GM11168 (cell line): ENCODE data around the gene C1R.
"Not testable (repeated sequence)": the region's sequence is repeated elsewhere in the genome, so short reads cannot be mapped to it uniquely, and the experiment has no call there.

Experiments used
- in situ Hi-C: fragments of 300-500 bp; cut with MboI; formaldehyde crosslinking; loops from one replicate; pipeline ENCODE4 v1.12.0; 2022; ENCODE audit warnings: low sequenced_read_pairs; ENCODE audit not compliant: unreplicated experiment

The C1R gene

GRCh38 chr12:7121324-7121723 is 29.1 kb upstream of the C1R start:
- in situ Hi-C loops = no loop called here

- in situ Hi-C loops = no loop called here
Measured at GRCh38 chr12:7120166-7120565, 27.9 kb upstream of the C1R start.

GRCh38 chr12:7118881-7119280 is 26.6 kb upstream of the C1R start:
- in situ Hi-C loops = no loop called here

GRCh38 chr12:7117670-7118069 is 25.4 kb upstream of the C1R start:
- in situ Hi-C loops = no loop called here

GRCh38 chr12:7116916-7117315 is 24.7 kb upstream of the C1R start:
- in situ Hi-C loops = no loop called here

GRCh38 chr12:7116196-7116595 is 24.0 kb upstream of the C1R start:
- in situ Hi-C loops = no loop called here

DNA sequence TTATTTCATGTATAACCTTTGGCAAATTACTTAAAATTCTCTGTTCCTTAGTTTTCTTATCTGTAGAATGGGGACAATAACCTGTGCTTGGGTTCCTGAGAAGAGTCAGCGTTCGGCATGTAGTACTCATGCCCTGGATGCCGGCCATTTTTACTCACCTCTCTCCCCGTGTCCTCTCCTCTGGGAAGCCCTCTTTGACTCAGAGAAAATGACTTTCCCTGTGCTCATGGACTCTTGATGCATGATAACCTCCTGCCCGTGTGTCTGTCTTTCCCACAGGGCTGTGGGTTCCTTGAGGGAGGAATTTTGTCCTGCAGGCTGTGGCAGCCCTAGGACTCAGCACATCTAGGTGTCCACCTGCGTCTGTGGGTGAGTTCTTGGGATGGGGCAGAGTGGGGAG is 22.6 kb upstream of the C1R start:
- in situ Hi-C loops = no loop called here

DNA sequence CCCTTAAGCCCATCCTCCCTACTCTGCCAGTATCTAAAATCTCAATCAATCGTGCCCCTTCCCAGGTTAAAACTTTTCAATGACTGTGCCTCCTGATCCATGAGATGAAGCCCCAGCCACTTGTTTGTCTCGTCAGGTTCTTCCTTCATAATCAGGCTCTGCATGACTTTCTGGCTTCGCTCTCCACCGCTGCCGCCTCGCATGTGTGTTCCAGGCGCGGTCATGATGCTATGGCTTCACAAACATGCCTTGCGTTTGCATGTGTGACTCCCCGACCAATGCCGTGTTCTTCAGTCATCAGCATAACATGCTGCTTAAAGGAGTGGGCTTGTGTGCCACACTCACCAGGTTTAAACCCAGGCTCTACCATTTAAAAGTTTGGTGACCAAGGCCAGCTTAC is 21.8 kb upstream of the C1R start:
- in situ Hi-C loops = no loop called here

GRCh38 chr12:7113389-7113871 is 21.2 kb upstream of the C1R start:
- in situ Hi-C loops = no loop called here

DNA sequence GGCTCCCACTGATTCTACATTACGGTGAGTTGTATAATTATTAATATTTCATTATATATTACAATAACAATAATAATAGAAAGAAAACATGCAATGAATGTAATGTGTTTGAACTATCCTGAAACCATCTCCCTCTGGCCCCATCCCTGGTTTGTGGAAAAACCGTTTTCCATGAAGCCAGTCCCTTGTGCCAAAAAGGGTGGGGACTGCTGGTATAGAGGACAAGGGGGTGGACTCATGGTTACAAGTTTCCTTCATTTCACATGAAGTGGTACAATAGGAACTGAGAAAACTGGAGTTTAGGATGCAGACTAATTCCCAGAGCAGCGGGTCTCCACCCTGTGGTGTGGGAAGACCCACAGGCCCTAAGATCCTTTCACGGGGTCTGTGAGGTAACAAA is 19.8 kb upstream of the C1R start:
- in situ Hi-C loops = no loop called here

DNA sequence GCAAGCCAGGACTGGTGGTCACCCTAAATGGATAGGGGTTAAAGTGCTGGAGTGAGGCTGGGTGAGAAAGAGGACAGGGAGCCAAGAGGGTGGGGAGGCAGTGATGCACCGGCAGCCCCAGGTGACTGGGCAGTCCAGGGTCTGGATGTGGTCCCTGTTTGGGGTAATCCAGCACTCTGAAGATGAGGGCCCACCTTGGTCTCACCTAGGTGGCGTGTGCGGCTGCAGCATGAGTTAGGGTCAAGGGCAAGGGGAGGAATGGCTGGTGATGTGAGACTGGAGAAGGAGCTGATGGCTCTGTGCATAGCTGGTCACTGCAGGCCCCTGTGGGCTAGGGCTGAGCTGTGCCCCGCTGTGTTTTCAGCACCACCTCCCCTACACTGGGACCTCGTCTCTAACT is 18.4 kb upstream of the C1R start:
- in situ Hi-C loops = no loop called here

DNA sequence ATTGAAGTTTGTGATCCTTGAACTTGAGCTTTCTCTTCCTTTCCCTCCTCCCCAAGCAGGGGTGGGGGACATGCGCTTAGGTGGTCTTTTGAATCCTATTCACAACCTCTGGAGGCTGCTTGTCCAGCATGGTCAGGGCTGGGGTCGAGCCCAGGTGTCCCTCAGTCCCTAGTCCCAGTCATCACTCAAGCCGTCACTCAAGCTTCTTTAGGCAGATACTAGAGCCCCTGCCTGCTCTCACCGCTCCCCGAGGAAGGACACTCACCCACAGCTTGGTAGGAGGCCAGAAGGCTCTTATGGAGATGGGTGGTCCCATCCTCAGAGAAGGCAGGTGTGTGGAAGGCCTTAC is 17.3 kb upstream of the C1R start:
- in situ Hi-C loops = no loop called here

- in situ Hi-C loops = no loop called here
Measured at GRCh38 chr12:7108796-7109571, 16.7 kb upstream of the C1R start, which contains the start of gene C1RL. C1RL (minus strand) TSS chr12:7109214; CDS start chr12:7109180, 34 bp downstream.

- in situ Hi-C loops = no loop called here
Measured at GRCh38 chr12:7108003-7108795, 16.0 kb upstream of the C1R start.

- in situ Hi-C loops = no loop called here
Measured at GRCh38 chr12:7107636-7108002, 15.4 kb upstream of the C1R start.

GRCh38 chr12:7107181-7107580 is 14.9 kb upstream of the C1R start:
- in situ Hi-C loops = not testable (repeated sequence)

DNA sequence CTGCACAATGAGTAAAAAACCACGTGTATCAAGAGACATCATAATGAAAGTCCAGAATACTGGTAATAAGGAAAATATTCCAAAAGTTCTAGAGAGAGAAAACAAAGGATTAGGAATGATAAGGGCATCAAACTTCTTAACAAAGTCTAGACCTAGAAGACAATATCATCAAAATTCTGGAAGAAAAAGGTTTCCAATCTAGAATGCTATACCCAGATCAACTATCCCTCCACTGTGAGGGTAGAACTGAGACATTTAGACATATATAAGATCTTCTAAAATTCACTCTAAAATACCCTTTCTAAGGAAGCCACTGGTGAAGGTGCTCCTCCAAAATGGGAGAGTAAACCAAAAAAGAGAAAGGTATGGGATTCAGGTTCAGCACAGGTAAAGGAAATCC is 13.8 kb upstream of the C1R start:
- in situ Hi-C loops = no loop called here

DNA sequence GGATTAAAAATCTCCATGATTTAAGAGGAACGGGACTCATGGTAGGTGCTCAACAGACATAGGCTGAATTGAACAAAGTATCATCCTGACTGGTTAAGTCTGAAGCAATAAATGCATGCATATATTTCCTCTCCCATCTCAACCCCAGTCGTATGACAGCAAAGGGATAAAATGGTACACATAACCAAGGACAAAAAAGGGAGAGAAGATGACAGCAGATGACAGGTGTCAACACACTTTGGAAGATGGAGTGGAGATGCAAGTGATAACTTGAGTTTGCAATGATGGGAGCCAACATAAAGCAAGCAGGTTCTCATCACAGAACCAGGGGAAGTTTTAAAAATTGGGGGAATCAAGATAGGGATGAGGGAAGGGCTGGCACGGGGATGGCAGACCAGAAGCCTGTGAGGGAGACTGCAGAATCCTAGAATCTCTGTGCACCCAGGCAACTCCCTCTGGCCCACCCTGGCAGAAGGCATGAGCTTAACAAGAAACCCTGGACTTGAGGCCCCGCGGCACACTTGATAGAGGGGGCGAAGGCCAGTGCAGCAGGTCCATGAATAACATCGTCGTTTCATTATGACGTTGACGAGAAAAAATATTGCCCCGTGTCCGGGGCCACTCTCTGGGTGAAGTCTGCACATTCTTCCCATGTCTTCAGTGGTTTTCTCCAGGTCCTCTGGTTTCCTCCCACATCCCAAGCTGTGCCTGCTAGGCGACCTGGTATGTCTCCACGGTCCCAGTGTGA is 11.8 kb upstream of the C1R start:
- in situ Hi-C loops = no loop called here

DNA sequence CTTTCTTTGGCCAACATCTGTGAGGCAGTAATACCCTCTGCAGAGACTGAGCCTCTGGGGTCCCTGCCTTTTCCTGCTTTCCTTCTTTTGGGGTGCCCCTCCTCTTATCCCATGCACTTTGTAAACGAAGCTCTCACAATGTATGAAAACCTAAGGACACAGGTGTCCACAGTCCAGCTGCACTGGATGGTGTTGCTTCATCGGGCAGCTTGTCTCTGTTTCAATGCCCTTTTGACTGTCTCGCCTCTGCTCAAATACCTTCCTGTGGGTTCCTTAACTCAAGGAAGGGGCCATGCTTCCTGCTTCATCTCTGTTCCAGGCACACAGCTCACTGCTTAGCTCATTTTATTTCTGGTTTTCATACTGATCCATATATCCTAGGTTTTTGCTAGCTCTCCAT is 10.3 kb upstream of the C1R start:
- in situ Hi-C loops = no loop called here

GRCh38 chr12:7101694-7102131 is 9.5 kb upstream of the C1R start:
- in situ Hi-C loops = no loop called here
